ENCODE data around the gene AKNA.

Gene AKNA

GRCh38 chr9:114387680-114388356 is at the start of gene AKNA:
AKNA (minus strand) TSS chr9:114387982; CDS start chr9:114381333, 6,649 bp downstream.
- DNase-seq (ENCODE audit: low spot score) = peak; percentile 62

- no peak for DNase-seq (ENCODE audit: low spot score)
Measured at GRCh38 chr9:114437401-114437893, 49.7 kb upstream of the AKNA start.

- peak; percentile 57 for DNase-seq (ENCODE audit: low spot score)
Measured at GRCh38 chr9:114434878-114435311, 47.1 kb upstream of the AKNA start.

GRCh38 chr9:114433720-114434255 is 46.0 kb upstream of the AKNA start:
- DNase-seq (ENCODE audit: low spot score) = no peak

GRCh38 chr9:114433086-114433485 is 45.3 kb upstream of the AKNA start:
- DNase-seq (ENCODE audit: low spot score) = no peak

- no peak for DNase-seq (ENCODE audit: low spot score)
Measured at GRCh38 chr9:114432323-114433067, 44.7 kb upstream of the AKNA start.

GRCh38 chr9:114431770-114432169 is 44.0 kb upstream of the AKNA start:
- DNase-seq (ENCODE audit: low spot score) = no peak

- no peak for DNase-seq (ENCODE audit: low spot score)
Measured at GRCh38 chr9:114431003-114431402, 43.2 kb upstream of the AKNA start.

- DNase-seq (ENCODE audit: low spot score) = no peak
Measured at GRCh38 chr9:114430457-114430856, 42.7 kb upstream of the AKNA start.

- no peak for DNase-seq (ENCODE audit: low spot score)
Measured at GRCh38 chr9:114429488-114429887, 41.7 kb upstream of the AKNA start.

- no peak for DNase-seq (ENCODE audit: low spot score)
Measured at GRCh38 chr9:114428466-114428865, 40.7 kb upstream of the AKNA start.

- no peak for DNase-seq (ENCODE audit: low spot score)
Measured at GRCh38 chr9:114427644-114428043, 39.9 kb upstream of the AKNA start.

- DNase-seq (ENCODE audit: low spot score) = no peak
Measured at GRCh38 chr9:114426046-114426948, 38.5 kb upstream of the AKNA start.

GRCh38 chr9:114425126-114425525 is 37.3 kb upstream of the AKNA start:
- DNase-seq (ENCODE audit: low spot score) = no peak

- no peak for DNase-seq (ENCODE audit: low spot score)
Measured at GRCh38 chr9:114424126-114424525, 36.3 kb upstream of the AKNA start.

- DNase-seq (ENCODE audit: low spot score) = no peak
Measured at GRCh38 chr9:114423181-114423580, 35.4 kb upstream of the AKNA start.

GRCh38 chr9:114421147-114421546 is 33.4 kb upstream of the AKNA start:
- no peak for DNase-seq (ENCODE audit: low spot score)

- DNase-seq (ENCODE audit: low spot score) = no peak
Measured at GRCh38 chr9:114419796-114420195, 32.0 kb upstream of the AKNA start.

GRCh38 chr9:114418053-114418452 is 30.3 kb upstream of the AKNA start:
- no peak for DNase-seq (ENCODE audit: low spot score)

- DNase-seq (ENCODE audit: low spot score) = peak; percentile 65
Measured at GRCh38 chr9:114417511-114417910, 29.7 kb upstream of the AKNA start.

- DNase-seq (ENCODE audit: low spot score) = no peak
Measured at GRCh38 chr9:114416906-114417305, 29.1 kb upstream of the AKNA start.

GRCh38 chr9:114416290-114416689 is 28.5 kb upstream of the AKNA start:
- no peak for DNase-seq (ENCODE audit: low spot score)

Data from AG08396 (cell line).